Heart right ventricle (tissue), 16 donors: ENCODE measurements around the gene NT5DC4. TPM values are rescaled to one million over a fixed set of nuclear protein-coding genes. Genes with fewer than 3 reads are reported as not detected.

ENCODE experiments used
- ATAC-seq, 8 donors: fragments of 200-7000 bp; cut with Tn5 transposase; one replicate each; pipeline ENCODE4 v1.9.1; 2020; ENCODE audit warnings: mild to moderate bottlenecking in 8 of 8, moderate library complexity in 8 of 8, moderate number of reproducible peaks in 1 of 8
- DNase-seq, 2 donors: peaks; one replicate each; pipeline ENCODE4 v3.0.0-alpha.2; 2020
- H3K27ac ChIP-seq, 10 donors: fragments of 200-600 bp; sonication (generic) in 2 of 10; one replicate each; pipeline versions ENCODE4 v1.5.0 to v1.8.0; 2020 to 2022; ENCODE audit warnings: mild to moderate bottlenecking in 3 of 10
- H3K27me3 ChIP-seq, 7 donors: fragments of 200-600 bp; one replicate each; pipeline ENCODE4 v1.8.0; 2021 to 2022; ENCODE audit warnings: mild to moderate bottlenecking in 2 of 7
- H3K36me3 ChIP-seq, 9 donors: fragments of 200-600 bp; sonication (generic) in 1 of 9; one replicate each; pipeline versions ENCODE4 v1.5.0 to v1.8.0; 2020 to 2022; ENCODE audit warnings: mild to moderate bottlenecking in 2 of 9
- H3K4me1 ChIP-seq, 9 donors: fragments of 200-600 bp; sonication (generic) in 1 of 9; one replicate each; pipeline versions ENCODE4 v1.5.0 to v1.8.0; 2020 to 2022; ENCODE audit warnings: mild to moderate bottlenecking in 4 of 9
- H3K4me3 ChIP-seq, 10 donors: fragments of 200-600 bp; sonication (generic) in 2 of 10; one replicate each; pipeline versions ENCODE4 v1.5.0 to v1.8.0; 2020 to 2022; ENCODE audit warnings: mild to moderate bottlenecking in 7 of 10, moderate library complexity in 2 of 10
- H3K9me3 ChIP-seq, 11 donors: fragments of 200-600 bp in 10 of 11; sonication (generic) in 2 of 11; one replicate each; pipeline versions ENCODE4 v1.5.0 to v1.8.0; 2013 to 2022; ENCODE audit warnings: mild to moderate bottlenecking in 2 of 11, control low read depth in 1 of 11, moderate library complexity in 1 of 11
- CTCF ChIP-seq, 9 donors: fragments of 200-600 bp; sonication (generic) in 2 of 9; IDR thresholded peaks; one replicate each; pipeline versions ENCODE4 v1.5.0 to v1.8.0; 2021 to 2022; ENCODE audit warnings: antibody characterized with exemption in 9 of 9, mild to moderate bottlenecking in 5 of 9, moderate library complexity in 1 of 9
- whole genome bisulfite sequencing, 2 donors: extraction: QIAGEN DNeasy Blood & Tissue Kit; methylation state at CpG; one replicate each; pipeline ENCODE4 v1.1.7; 2013; ENCODE audit warnings: inconsistent platforms in 1 of 2; 5-methylcytosine and 5-hydroxymethylcytosine counted together
- intact Hi-C, 10 donors: fragments of 100-400 bp; cut with DNase I; formaldehyde crosslinking; loops; one replicate each; pipeline versions ENCODE4 v1.11.1 to v1.14.2; 2022
- polyA plus RNA-seq, 2 donors: library from polyadenylated mRNA; stranded (reverse); fragments of 200-250 nt; gene quantifications; one replicate each; pipeline ENCODE4 v1.2.3, GENCODE V29; 2013
- total RNA-seq, 10 donors: library from RNA; stranded (reverse); fragmentation: NEBNext Ultra II Directional in 3 of 10; extraction: Animal tissue kit (Norgen Biotek cat#: 25700) in 3 of 10; gene quantifications; one replicate each; pipeline versions ENCODE4 v1.2.1 to v1.2.4, GENCODE V29; 2021 to 2023
- donor health status: Arrhythmogenic right ventricular cardiomyopathy.
- donor health status: ischemic (EF 13 %, LVEDD 7.1; RV severe dilation, severe dysfunction).
- donor health status: healthy with polysubstance abuse.
- donor health status: DM: no; HTN: yes; CAD: no.
- donor health status: DM: no; HTN: no; CAD: no.
- donor health status: ischemic (EF 25% LVEDD 6.9; RV normal size, moderate dysfunction).
- donor health status: ischemic (EF 25% LVEDD 5.7; RV mildly dilated, moderate dysfunction).
- donor health status: healthy.
- donor health status: DM: yes; HTN: yes; CAD: no.
- donor health status: Ischemic cardiomyopathy.
- donor health status: ischemic (EF 35%, LVEDD 5.7; RV mildly dilated, moderate dysfunction).
- donor health status: nonischemic (EF 11% LVEDD 7.7; RV severe dilation, severe dysfunction).
- donor health status: DM: yes; HTN: yes; CAD: no.
- donor health status: PGD.
- donor health status: ischemic (EF 29% LVEDD 5.4; RV normal size, mild dysfunction).
- donor health status: nonischemic (EF 23%, LVEDD 6.1; RV moderate dilation, normal function).

NT5DC4 gene
- total and polyA plus RNA-seq, 12 donors, result 0.35 TPM; not detected in 11

DNA sequence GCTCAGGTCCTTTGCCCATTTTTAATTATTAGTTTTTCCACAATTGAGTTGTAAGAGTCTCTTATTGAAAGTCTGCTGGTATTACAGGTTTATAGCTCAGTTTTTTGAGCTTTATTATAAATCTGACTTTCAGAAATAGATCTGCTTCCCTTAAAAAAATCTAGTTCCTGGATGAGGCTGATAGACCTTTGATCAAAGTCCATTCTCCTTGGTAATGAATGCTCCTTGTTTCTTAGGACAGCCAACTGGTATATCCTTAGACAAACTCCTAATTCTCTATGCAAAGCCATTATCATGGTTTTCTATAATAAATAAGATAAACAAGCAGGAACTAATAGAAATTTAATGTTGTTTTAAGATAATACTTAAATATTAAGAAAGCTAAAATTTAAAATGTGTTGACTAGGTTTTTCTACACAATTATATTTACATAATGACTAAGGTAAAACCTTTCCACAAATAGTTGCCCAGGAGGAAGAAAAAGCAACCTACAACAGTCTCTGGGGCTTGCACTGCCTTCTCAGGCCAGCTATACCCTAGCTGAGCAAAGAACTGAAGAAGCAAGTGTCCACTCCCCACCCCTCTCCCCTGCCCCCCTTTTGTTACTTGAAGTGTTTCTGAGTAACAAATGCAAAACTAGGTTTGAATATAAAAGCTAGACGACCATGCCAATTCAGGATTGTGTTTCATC, 16.9 kb downstream of the NT5DC4 start:
- Histone ChIP-seq H3K27me3 (no peaks in the 10 kb centered on the region), H3K36me3 (peaks cover 0 to 41% (median 0%) of the 10 kb centered on the region in 9 donors), H3K4me1 (no peaks in the 10 kb centered on the region), H3K27ac (no peak overlapping the region), H3K9me3 (no peaks in the 10 kb centered on the region), H3K4me3 (no peak overlapping the region)
- DNase-seq, result no peak
- ATAC-seq, result no peak
- WGBS, 2 donors, result 81 to 92% methylated on average over 1 of the region's 1 CpG
- TF ChIP-seq CTCF (IDR thresholded peaks at IDR 0.05), result no peak
- intact Hi-C loops, result no loop called here

DNA sequence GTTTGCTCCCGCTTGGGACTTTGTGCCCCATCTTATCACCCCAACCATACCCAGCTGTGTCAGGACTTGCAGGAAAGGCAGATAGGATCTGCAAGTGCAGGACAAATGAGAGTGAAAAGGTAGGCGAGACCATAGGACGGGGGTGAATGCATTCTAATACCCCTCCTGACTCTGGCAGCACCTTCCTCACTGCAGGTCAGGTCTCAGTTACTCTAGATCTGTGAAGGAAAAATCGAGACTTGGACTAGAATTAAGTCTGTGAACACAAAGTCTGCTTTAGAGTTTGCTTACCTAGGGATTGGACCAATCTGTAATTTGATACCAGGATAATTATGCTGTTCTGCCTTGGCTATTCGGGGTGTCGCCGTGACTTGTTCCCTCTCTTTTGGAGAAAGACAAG, 19.7 kb downstream of the NT5DC4 start:
- Histone ChIP-seq H3K4me1 (no peaks in the 10 kb centered on the region), H3K4me3 (no peak overlapping the region), H3K27me3 (no peaks in the 10 kb centered on the region), H3K36me3 (peaks cover 0 to 61% (median 0%) of the 10 kb centered on the region in 9 donors), H3K9me3 (no peaks in the 10 kb centered on the region), H3K27ac (no peak overlapping the region)
- 97 to 98% methylated on average over 7 of the region's 7 CpGs for WGBS, 2 donors
- TF ChIP-seq CTCF (IDR thresholded peaks at IDR 0.05), result no peak
- no peak for ATAC-seq
- intact Hi-C loops, result no loop called here
- no peak for DNase-seq

- peak; percentile 76 to 93 (median 89) for TF ChIP-seq CTCF (IDR thresholded peaks at IDR 0.05)
- WGBS, 2 donors, result 63 to 64% methylated on average over 9 of the region's 9 CpGs
- ATAC-seq, result peak in 6 of 8 donors; percentile 37 to 75 (median 67)
- intact Hi-C loops, result loop anchor here (1.0 to 5.0 kb wide), 6 partner anchors 132 to 207 kb away; no protein-coding TSS in a partner anchor
- Histone ChIP-seq H3K27ac (peak overlapping the region in 1 of 10 donors; percentile 8), H3K4me3 (no peak overlapping the region), H3K4me1 (peaks cover 0 to 5% (median 0%) of the 10 kb centered on the region in 9 donors), H3K9me3 (no peaks in the 10 kb centered on the region), H3K36me3 (peaks cover 0 to 26% (median 0%) of the 10 kb centered on the region in 9 donors), H3K27me3 (peaks cover 0 to 5% (median 0%) of the 10 kb centered on the region in 7 donors)
- peak; percentile 54 to 79 for DNase-seq
Measured at GRCh38 chr2:112749755-112750559, 29.1 kb downstream of the NT5DC4 start.

- DNase-seq (no peak), ATAC-seq (no peak)
- peaks cover 0 to 28% (median 0%) of the 10 kb centered on the region in 9 donors for H3K36me3 ChIP-seq
- peaks cover 0 to 5% (median 0%) of the 10 kb centered on the region in 9 donors for H3K4me1 ChIP-seq
- intact Hi-C loops, result loop anchor here in 5 of 10 donors (2.0 to 5.0 kb wide), 5 partner anchors 132 to 207 kb away; no protein-coding TSS in a partner anchor
- no peak overlapping the region for H3K4me3 ChIP-seq
- H3K9me3 ChIP-seq, result no peaks in the 10 kb centered on the region
- H3K27me3 ChIP-seq, result peaks cover 0 to 5% (median 0%) of the 10 kb centered on the region in 7 donors
- TF ChIP-seq CTCF (IDR thresholded peaks at IDR 0.05), result no peak
- no peak overlapping the region for H3K27ac ChIP-seq
Measured at GRCh38 chr2:112750560-112750843, 29.7 kb downstream of the NT5DC4 start.
